Liver (tissue), 9 donors: ENCODE data around the gene P2RY14. TPM values are rescaled to one million over a fixed set of nuclear protein-coding genes. Genes with fewer than 3 reads are reported as not detected.

ENCODE experiments used
- DNase-seq: peaks from one replicate; pipeline ENCODE4 v3.0.0-alpha.2; 2017; ENCODE audit warnings: low spot score
- H3K27ac ChIP-seq, 2 donors: one replicate each; pipeline ENCODE4 v1.7.0; 2013; ENCODE audit warnings: inconsistent platforms in 2 of 2, low read length in 2 of 2, control low read depth in 1 of 2, low read depth in 1 of 2, mild to moderate bottlenecking in 1 of 2
- H3K27me3 ChIP-seq, 4 donors: one replicate each; pipeline versions ENCODE4 v1.6.1 to v1.7.0; 2013; ENCODE audit warnings: low read length in 3 of 4, inconsistent platforms in 1 of 4, mild to moderate bottlenecking in 1 of 4, moderate library complexity in 1 of 4; ENCODE audit not compliant: control insufficient read depth in 4 of 4, insufficient read depth in 4 of 4
- H3K36me3 ChIP-seq, 4 donors: one replicate each; pipeline versions ENCODE4 v1.6.1 to v1.7.0; 2013; ENCODE audit warnings: low read length in 3 of 4, mild to moderate bottlenecking in 3 of 4, low read depth in 1 of 4, moderate library complexity in 1 of 4; ENCODE audit not compliant: control insufficient read depth in 4 of 4, insufficient read depth in 3 of 4
- H3K4me1 ChIP-seq, 4 donors: one replicate each; pipeline versions ENCODE4 v1.6.1 to v1.7.0; 2013; ENCODE audit warnings: low read length in 3 of 4, mild to moderate bottlenecking in 3 of 4, moderate library complexity in 1 of 4; ENCODE audit not compliant: control insufficient read depth in 4 of 4, insufficient read depth in 4 of 4
- H3K4me3 ChIP-seq, 3 donors: one replicate each; pipeline versions ENCODE4 v1.6.1 to v1.7.0; 2013; ENCODE audit warnings: low read length in 3 of 3, control low read depth in 1 of 3, low read depth in 1 of 3, mild to moderate bottlenecking in 1 of 3
- H3K9ac ChIP-seq, 2 donors: one replicate each; pipeline ENCODE4 v1.7.0; 2013; ENCODE audit warnings: low read length in 2 of 2, mild to moderate bottlenecking in 2 of 2, moderate library complexity in 2 of 2, control low read depth in 1 of 2, low read depth in 1 of 2
- H3K9me3 ChIP-seq, 4 donors: one replicate each; pipeline versions ENCODE4 v1.6.1 to v1.7.0; 2013; ENCODE audit warnings: low read length in 3 of 4; ENCODE audit not compliant: control insufficient read depth in 4 of 4
- ATF3 ChIP-seq: IDR thresholded peaks from 2 replicates; pipeline ENCODE4 v1.6.1; 2016; ENCODE audit warnings: antibody characterized with exemption
- CTCF ChIP-seq: fragments of 150-350 bp; IDR thresholded peaks from 2 replicates; pipeline ENCODE4 v1.5.1; 2017; ENCODE audit warnings: improper control_type of control experiment, low read depth, low read length; ENCODE audit not compliant: missing input control
- EGR1 ChIP-seq, 2 donors: IDR thresholded peaks; 2 replicates each; pipeline ENCODE4 v1.6.1; 2016 to 2018; ENCODE audit warnings: antibody characterized with exemption in 2 of 2, low read depth in 2 of 2
- FOXA1 ChIP-seq: IDR thresholded peaks from 2 replicates; pipeline ENCODE4 v1.6.1; 2016; ENCODE audit warnings: antibody characterized with exemption
- FOXA2 ChIP-seq: IDR thresholded peaks from 2 replicates; pipeline ENCODE4 v1.6.1; 2016; ENCODE audit warnings: antibody characterized with exemption
- HNF4A ChIP-seq, 2 donors: conservative IDR thresholded peaks; 2 replicates each; pipeline ENCODE4 v1.6.1; 2016; ENCODE audit warnings: antibody characterized with exemption in 2 of 2, mild to moderate bottlenecking in 2 of 2
- HNF4G ChIP-seq: IDR thresholded peaks from 2 replicates; pipeline ENCODE4 v1.6.1; 2016; ENCODE audit warnings: antibody characterized with exemption
- JUND ChIP-seq, 2 donors: IDR thresholded peaks; 2 replicates each; pipeline ENCODE4 v1.6.1; 2016; ENCODE audit warnings: antibody characterized with exemption in 2 of 2
- MAX ChIP-seq: IDR thresholded peaks from 2 replicates; pipeline ENCODE4 v1.6.1; 2016; ENCODE audit warnings: antibody characterized with exemption
- NR2F2 ChIP-seq: IDR thresholded peaks from 2 replicates; pipeline ENCODE4 v1.6.1; 2016; ENCODE audit warnings: antibody characterized with exemption
- RAD21 ChIP-seq, 2 donors: IDR thresholded peaks; 2 replicates each; pipeline ENCODE4 v1.6.1; 2016; ENCODE audit warnings: antibody characterized with exemption in 2 of 2, mild to moderate bottlenecking in 2 of 2
- REST ChIP-seq: IDR thresholded peaks from 2 replicates; pipeline ENCODE4 v1.6.1; 2016; ENCODE audit warnings: antibody characterized with exemption, mild to moderate bottlenecking
- RXRA ChIP-seq, 2 donors: IDR thresholded peaks; 2 replicates each; pipeline ENCODE4 v1.6.1; 2017 to 2018; ENCODE audit warnings: antibody characterized with exemption in 2 of 2, mild to moderate bottlenecking in 1 of 2
- SP1 ChIP-seq: IDR thresholded peaks from 2 replicates; pipeline ENCODE4 v1.6.1; 2018; ENCODE audit warnings: antibody characterized with exemption, mild to moderate bottlenecking
- TAF1 ChIP-seq: conservative IDR thresholded peaks from 2 replicates; pipeline ENCODE4 v1.6.1; 2016; ENCODE audit warnings: antibody characterized with exemption, mild to moderate bottlenecking
- YY1 ChIP-seq: IDR thresholded peaks from 2 replicates; pipeline ENCODE4 v1.6.1; 2016; ENCODE audit warnings: antibody characterized with exemption, mild to moderate bottlenecking
- ZBTB33 ChIP-seq: IDR thresholded peaks from 2 replicates; pipeline ENCODE4 v1.6.1; 2016; ENCODE audit warnings: antibody characterized with exemption
- WGBS: extraction: QIAGEN DNeasy Blood & Tissue Kit; methylation state at CpG from one replicate; pipeline ENCODE4 v1.1.7; 2013; 5-methylcytosine and 5-hydroxymethylcytosine counted together
- polyA plus RNA-seq, 2 donors: library from polyadenylated mRNA; stranded (reverse) in 1 of 2; unstranded in 1 of 2; fragments of 200-250 nt in 1 of 2; fragments of >200 nt in 1 of 2; fragmentation: Nextera tagmentation in 1 of 2; extraction: Ambion mirVana in 1 of 2; gene quantifications; one replicate each; pipeline versions ENCODE4 v1.2.1 to v1.2.3, GENCODE V29; 2013 to 2015
- total RNA-seq, 2 donors: library from RNA; depleted of rRNA; stranded (reverse); fragments of >200 nt; gene quantifications; one replicate each; pipeline ENCODE4 v1.2.3, GENCODE V29; 2014
- donor health status: healthy.
- donor health status: healthy.
- donor health status: healthy.
- donor health status: healthy.
- donor health status: healthy.

Gene P2RY14
- total and polyA plus RNA-seq, 4 donors = 0.10 to 0.37 (median 0.22) TPM

- Histone ChIP-seq H3K27me3 (no peaks in the 10 kb centered on the region), H3K4me3 (no peak overlapping the region), H3K36me3 (no peaks in the 10 kb centered on the region), H3K9me3 (no peaks in the 10 kb centered on the region), H3K4me1 (no peaks in the 10 kb centered on the region), H3K9ac (no peak overlapping the region), H3K27ac (no peak overlapping the region)
- WGBS = 86% methylated on average over 8 of the region's 8 CpGs
- no peak for TF ChIP-seq HNF4G
- no peak for TF ChIP-seq YY1
- TF ChIP-seq FOXA2 = no peak
- TF ChIP-seq TAF1 = no peak
- TF ChIP-seq REST = no peak
- TF ChIP-seq ZBTB33 = no peak
- no peak for TF ChIP-seq FOXA1
- no peak for TF ChIP-seq EGR1 (IDR thresholded peaks at IDR 0.05; ENCODE audit: low read depth in 2 of 2)
- TF ChIP-seq ATF3 = no peak
- TF ChIP-seq RAD21 (IDR thresholded peaks at IDR 0.05) = no peak
- TF ChIP-seq JUND (IDR thresholded peaks at IDR 0.05) = no peak
- TF ChIP-seq HNF4A (conservative IDR thresholded peaks at IDR 0.05) = no peak
- TF ChIP-seq MAX = no peak
- TF ChIP-seq CTCF = no peak
- TF ChIP-seq SP1 = no peak
- no peak for TF ChIP-seq NR2F2
- TF ChIP-seq RXRA (IDR thresholded peaks at IDR 0.05) = no peak
- no peak for DNase-seq
Measured at GRCh38 chr3:151262871-151263525, 15.3 kb downstream of the P2RY14 start.
